ENCODE results near the gene ENPP1.
"Not testable (repeated sequence)": the region's sequence is repeated elsewhere in the genome, so short reads cannot be mapped to it uniquely, and the experiment has no call there.

ENPP1 gene

DNA sequence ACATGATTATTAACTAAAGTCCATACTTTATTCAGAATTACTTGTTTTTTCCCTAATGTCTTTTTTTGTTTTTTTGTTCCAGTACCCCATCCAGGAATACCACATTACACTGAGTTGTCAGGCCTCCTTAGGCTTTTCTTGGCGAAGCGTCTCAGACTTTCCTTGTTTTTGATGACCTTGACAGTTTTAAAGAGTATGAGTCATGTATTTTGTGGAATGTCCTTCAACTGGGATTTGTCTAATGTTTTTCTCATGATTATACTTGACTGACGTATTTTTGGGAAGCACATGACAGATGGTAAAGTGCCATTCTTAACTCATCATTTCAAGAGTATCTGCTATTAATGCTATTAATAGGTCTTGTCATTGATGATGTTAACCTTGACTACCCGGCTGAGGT lies 23.6 kb downstream of the ENPP1 start:
- peak; percentile 53 for DNase-seq (ENCODE audit: low read depth)

DNA sequence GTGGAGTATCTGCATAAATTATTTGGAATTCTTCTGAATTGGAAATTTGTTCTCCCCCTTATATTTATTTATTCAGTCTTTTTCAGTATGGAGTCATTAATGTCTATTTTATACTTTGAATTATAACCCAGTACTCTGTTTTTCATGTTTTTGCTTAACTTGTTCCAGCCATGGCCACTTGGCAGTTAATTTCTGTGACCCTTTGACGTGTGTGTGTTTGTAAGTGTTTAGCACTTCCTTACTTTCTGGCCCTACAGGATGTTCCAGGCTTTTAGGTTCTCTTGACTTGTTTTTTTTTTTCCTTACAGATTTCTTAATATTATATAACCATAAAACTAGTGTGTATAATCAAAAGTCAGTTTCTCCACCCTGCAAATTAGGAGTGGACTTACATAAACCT lies 24.1 kb downstream of the ENPP1 start:
- DNase-seq (ENCODE audit: low read depth), result no peak

DNA sequence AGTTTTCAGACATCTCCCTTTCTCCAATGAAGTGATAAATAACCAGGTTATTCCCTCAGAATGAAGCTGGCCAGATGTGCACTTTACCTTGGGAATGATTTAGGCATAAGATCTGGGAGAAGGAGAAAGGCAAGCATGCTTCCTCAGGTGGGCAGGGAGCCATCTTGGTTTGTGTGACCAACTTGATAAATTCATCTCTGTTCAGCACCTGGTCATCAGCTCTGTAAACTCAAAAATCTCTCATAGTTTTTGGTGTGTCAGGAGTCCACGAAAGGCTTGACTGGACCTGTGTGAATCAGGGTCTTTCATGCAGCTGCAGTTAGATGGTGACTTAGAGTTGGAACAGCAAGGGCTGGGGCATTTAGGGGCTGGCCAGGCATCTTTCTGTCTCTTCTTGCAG lies 24.5 kb downstream of the ENPP1 start:
- no peak for DNase-seq (ENCODE audit: low read depth)

DNA sequence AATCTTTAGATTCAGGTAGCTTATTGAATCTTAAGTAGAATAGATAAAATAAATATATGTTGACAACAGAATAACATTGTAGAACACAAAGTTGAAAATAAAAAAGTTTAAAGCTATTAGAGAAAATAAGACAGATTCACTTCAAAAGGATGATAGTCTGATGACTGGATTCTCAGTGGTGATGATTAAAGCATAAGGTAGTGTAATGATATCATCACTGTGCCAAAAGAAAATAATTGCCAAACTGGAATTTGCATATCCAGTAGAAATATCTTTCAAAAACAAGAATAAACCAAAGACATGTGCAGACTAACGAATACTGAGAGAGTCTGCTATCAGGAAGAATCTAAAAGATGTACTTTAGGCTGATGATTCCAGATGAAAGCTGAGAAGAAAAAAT lies 30.2 kb downstream of the ENPP1 start:
- no peak for DNase-seq (ENCODE audit: low read depth)

DNA sequence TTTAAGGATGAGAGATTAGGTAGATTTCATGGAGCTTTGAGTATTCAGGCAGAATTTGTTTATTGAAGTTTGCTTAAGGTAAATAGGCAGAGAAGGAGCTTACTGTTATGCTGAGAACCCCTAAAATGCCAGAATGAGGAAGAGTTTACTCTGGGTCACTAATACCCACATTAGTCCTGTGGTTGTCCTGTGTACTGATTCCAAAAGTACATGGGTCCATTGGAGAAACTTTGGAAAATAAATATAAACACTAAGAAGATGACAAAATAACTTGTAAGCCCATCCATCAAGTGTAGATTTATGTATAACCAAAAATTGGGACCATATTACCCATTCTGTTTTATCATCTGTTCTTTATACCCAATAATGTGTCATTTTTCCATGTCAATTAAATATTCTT lies 31.6 kb downstream of the ENPP1 start:
- no peak for DNase-seq (ENCODE audit: low read depth)

DNA sequence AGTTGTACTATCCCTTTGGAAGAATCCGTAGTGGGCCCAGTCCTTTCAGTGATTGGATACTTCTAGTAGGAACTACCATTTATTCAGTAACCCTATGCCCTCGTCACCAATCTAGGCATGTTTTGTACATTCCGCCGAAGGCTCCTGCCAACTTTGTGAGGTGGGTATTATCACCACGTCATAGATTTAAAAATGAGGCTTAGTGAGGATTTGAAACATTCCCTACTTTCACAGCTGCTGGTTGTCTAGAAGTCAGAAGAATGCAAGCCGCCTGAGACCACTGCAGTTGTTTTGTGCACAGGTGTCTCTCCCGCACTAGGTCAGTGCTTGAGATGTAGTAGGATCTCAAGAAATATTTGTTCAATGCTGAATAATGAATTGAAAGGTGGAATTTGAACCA lies 32.6 kb downstream of the ENPP1 start:
- DNase-seq (ENCODE audit: low read depth), result no peak

DNA sequence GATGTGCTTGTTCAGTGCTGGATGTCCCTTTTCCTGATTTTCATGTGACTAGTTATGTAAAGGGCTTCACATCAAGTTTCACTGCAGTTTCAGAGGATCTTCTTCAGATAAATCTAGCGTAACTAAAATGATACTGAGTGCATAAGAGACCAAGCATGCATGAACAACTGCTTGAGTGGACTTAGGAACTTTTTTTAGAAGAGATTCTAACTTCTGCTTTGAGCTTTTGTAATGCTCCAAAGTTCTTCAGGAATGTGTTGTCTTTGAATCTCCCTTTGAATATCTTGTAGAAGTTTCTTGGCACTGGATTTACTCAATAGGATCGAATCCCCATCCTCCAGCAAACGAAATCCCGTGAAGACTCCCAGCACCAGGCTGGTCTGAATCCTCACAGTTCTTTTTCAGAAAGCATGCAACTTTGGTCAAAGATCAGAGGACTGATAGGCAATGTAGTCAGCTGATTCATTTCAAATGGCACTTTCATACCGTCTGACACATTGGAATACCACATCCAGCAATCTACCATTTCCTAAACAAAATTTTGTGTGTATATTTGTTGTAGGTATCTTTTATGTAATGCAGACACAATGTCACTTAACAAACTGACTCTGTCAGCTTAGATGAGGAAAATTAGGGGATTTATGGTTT lies 33.2 kb downstream of the ENPP1 start:
- DNase-seq (ENCODE audit: low read depth), result no peak

DNA sequence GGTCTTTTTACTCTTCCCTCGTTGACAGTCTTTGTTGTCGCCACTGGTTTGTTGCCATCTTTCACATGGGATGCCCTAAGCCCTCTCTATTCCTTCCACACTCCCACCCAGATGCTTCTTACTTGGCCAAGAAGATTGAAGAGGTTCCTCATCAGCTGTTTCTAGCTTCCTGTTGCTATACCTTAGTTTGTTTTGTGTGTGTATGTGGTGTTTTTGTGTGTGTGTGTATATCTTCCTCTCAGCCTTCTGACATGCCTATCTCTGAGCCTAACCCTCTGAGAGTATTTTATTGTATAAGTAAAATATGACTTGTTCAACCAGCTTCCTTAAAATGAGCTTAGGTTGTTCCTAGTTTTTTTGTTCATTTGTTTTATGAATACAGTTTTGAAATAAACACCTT lies 35.9 kb downstream of the ENPP1 start:
- DNase-seq (ENCODE audit: low read depth), result no peak

DNA sequence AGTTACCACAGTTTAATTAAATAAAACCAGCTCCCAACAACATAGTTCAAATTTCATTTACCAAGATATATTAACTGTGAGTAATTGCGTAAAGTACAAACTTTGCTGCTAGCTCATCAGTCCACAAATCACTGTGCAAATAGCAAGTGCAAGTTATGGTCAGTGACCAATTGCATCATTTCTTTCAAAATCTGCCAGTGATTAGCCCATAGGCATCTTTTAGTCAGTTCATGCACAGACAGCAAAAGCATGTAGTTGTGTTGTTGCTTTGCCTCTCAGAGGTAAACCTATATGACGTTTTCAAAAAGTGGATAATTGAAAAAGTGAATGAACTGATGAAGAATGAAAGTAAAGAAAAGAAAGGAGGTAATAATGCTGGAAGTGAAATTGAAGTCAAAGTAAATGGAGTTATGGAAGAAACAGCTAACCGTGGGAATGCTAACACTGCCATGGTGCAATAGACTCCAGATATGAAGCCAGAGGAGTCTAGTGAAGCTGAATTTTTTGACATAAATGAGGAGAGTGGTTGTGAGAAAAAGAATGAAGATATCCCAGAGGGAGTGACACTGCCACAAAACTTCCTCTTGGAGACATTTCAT lies 36.5 kb downstream of the ENPP1 start:
- no peak for DNase-seq (ENCODE audit: low read depth)

DNA sequence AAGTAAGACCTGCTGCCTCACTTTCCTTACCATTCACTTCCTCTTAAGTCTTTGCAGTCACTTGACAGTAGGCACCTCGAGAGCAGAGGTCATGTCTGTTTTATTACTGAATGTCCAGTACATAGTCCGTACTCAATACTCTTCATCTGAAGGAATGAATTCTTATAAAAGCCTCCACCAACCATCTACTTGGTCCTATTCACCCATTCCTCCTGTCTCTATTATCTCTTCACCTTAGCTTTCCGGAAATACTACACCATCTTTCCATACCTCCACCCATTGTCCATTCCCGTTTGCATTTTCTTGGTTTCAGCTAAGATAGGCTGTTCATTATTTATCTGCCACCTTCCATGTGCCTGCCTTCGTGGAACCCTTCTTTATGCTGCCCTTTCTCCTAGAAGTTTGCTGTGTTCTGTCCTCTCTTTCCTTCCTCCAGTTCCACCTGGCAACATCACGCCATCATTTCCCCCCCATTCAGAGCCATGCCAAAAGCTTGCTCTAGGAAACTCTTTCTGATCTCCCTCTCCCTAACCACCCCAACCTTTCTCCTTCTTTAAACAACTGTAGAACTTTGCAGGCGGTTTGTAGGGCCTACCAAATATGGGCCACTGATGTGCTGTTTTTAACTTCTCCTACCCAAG lies 38.3 kb downstream of the ENPP1 start:
- no peak for DNase-seq (ENCODE audit: low read depth)

DNA sequence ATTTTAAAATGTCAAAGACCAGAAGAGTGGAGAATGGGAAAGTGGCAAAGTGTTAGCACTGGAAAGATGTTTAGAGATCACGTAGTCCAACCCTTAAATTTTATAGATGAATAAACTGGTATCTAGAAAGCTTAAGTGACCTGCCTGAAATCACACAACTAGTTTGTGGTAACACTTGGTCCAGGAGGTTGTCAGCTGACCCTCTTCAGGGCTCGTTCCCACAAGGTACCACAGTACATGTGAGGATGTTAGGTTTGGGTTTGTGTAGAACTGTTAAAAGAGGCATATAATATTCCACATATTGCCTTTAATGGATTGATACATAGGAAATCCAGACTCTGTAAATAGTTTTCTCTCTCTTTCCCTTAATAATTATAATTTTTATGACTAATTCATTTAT lies 39.1 kb downstream of the ENPP1 start:
- no peak for DNase-seq (ENCODE audit: low read depth)

DNA sequence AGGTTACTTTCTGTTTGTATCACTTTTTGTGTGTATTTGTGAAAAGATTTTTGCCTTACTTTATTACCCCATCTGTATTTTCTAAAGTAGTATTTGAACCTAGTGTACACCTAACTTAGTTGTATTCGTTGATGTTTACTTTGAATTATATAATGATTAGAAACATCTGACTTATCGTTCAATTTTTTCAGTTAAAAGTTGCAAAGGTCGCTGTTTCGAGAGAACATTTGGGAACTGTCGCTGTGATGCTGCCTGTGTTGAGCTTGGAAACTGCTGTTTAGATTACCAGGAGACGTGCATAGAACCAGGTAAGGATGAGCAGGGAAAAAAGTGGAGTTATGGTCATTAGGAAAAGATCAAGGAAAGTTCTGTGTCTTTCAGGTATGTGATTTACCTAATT lies 42.0 kb downstream of the ENPP1 start:
- DNase-seq (ENCODE audit: low read depth), result no peak

DNA sequence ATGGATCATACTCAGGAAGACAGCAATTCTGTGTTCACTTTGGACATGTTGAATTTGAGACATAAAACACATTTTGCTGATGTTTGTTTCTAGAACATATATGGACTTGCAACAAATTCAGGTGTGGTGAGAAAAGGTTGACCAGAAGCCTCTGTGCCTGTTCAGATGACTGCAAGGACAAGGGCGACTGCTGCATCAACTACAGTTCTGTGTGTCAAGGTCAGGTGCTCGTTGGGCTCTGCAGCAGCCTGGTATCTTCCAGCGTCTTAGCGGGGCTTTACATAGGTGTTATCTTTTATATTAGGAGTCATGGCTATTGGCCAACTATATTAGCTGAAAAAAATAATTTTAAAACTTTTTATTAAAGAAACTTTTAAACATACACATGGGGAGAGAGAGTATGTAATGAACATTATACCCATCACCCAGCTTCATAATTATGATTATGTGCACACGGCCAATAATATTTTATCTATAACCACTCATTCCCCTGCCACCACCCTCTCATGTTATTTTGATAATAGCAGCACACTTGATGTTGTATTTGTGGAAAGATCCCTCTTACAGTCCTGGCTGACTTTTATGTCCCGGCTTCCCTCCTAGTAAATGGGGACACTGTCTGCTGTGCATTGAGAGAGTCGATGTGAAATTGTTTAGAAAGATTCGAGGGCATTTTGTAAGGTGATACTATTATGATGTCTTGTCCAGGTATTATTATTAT lies 43.4 kb downstream of the ENPP1 start:
- DNase-seq (ENCODE audit: low read depth), result no peak

DNA sequence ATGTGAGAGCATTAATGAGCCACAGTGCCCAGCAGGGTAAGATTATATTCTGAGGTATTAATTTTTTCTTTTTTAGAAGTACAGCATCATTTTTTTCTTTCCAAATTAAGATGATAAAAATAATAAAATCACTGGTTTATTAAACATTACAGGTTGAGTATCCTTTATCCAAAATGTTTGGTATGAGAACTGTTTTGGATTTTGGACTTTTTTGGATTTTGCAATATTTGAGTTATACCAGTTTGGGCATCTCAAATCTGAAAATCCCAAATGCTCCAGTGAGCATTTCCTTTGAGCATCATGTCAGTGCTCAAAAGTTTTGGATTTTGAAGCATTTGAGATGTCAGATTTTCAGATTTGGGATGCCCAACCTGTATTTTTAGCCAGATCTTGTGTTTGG lies 44.4 kb downstream of the ENPP1 start:
- no peak for DNase-seq (ENCODE audit: low read depth)

DNA sequence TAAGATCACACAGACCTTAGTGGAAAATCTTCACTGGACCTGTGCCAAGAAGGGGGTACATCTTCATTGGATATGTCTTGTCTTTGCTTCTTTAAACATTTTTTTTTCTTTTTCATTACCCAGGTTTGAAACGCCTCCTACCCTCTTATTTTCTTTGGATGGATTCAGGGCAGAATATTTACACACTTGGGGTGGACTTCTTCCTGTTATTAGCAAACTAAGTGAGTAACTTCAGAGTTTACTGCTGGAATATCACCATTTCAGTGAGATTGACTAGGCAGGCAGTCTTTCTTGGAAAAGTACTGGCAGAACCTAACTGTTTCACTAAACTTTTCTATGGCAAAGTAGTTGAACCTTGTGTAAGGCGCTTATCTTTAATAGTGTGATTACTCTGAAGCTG lies 47.0 kb downstream of the ENPP1 start:
- DNase-seq (ENCODE audit: low read depth), result no peak

DNA sequence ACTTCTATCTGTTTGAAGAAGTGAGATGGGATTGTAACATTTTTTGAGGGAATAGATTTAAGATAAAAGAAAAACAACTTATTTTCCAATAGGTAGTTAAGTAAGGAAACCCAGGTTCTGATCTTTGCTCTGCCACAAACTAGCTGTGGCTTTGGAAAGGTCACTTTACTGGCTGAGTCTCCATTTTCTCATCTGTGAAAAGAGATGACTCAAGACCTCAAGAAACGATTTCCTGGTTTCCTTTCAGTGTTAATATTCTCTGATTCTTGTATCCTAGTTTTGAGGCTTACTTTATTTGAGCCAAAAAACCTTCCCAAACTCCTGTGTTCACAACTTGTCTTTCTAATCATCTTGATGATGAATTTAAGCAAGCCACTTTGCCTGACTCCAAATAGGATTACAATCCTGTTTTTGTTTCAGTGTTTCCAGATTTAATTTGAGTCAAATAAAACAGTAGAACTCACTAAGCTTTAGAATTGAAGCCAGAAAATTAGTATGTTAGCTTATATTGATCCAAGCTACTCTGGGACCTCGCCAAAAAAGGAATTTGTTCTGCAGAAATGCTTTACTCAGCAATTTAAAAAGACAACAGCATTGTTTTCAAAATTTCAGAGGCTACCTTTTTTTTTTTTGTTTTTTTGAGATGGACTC lies 51.1 kb downstream of the ENPP1 start:
- DNase-seq (ENCODE audit: low read depth), result peak; percentile 21

DNA sequence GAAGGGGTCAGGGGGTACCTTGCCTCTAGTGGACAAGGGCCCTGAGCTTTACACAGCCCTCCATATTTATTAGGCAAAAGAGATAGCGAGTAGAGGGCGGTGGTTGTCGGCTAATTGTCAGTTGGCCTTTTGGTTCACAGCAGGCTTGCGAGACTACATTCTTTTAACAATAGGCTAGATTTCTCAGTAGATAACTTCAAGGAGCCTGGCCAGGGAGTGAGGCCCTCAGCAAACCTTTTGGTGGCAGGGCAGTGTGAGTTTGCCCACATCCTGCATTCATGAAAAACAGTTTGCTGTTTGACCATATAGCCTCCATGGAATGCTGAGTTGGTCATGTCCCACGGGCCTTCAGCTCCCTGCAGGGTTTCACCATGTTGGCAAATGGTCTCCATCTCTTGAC lies 51.8 kb downstream of the ENPP1 start:
- not testable (repeated sequence) for DNase-seq (ENCODE audit: low read depth)

DNA sequence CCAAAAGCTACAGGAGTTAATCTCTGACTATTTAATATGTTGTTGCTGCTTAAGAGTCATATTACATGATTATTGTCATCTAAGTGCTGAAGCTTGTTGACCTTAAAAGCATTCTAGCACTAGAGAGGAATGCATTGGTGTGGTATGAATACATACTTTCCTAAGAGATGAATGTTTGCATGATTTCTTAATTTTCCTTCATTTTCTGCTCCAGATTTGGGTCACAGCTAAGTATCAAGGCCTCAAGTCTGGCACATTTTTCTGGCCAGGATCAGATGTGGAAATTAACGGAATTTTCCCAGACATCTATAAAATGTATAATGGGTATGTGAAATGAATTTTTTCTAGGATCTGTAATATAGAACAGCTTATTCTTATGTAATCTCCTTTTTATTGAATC lies 53.6 kb downstream of the ENPP1 start:
- peak; percentile 38 for DNase-seq (ENCODE audit: low read depth)

DNA sequence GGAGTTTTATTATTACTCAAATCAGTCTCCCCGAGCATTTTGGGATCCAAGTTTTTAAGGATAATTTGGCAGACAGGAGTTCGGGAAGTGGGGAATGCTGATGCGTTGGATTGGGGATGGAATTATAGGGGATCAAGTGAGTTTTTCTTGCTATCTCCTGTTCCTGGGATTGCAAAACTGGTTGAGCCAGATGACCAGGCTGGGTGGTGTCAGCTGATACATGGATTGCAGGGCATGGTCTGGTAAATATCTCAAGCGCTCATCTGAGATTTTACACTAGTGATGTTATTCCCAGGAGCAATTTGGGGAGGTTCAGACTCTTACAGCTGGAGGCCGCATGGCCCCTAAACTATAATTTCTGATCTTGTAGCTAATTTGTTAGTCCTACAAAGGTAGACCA lies 54.7 kb downstream of the ENPP1 start:
- no peak for DNase-seq (ENCODE audit: low read depth)

DNA sequence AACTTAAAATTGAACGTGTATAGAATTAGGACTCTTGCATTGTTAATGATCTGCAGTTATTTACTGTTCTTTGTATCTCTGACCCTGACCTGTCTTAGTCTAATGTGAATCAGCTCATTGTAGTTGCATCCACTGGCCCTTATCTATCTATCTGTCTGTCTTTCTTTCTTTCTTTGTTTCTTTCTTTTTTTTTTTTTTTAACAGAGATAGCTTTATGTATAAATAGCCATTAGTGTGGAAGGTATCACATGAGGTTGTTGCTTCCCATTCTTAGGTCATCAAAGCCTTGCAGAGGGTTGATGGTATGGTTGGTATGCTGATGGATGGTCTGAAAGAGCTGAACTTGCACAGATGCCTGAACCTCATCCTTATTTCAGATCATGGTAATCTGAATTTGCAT lies 59.9 kb downstream of the ENPP1 start:
- no peak for DNase-seq (ENCODE audit: low read depth)

DNA sequence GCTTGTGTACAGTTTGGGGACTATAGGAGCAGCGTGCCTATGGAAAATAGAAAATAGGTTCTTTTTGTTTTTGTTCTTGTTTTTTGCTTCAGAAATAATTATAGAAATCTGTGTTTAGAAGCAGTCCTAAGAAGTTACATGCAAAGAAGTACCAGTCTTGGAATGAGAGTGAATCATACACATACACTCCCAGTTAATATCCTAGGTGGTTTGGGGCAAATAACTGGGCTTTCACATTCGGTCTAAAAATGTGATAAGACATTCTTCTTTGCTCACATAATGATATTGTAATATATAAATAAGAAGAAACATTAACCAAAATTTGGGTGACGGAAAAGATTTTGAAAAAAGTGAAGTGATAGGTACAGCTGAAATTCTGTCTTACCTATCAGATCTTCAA lies 61.0 kb downstream of the ENPP1 start:
- DNase-seq (ENCODE audit: low read depth), result no peak

DNA sequence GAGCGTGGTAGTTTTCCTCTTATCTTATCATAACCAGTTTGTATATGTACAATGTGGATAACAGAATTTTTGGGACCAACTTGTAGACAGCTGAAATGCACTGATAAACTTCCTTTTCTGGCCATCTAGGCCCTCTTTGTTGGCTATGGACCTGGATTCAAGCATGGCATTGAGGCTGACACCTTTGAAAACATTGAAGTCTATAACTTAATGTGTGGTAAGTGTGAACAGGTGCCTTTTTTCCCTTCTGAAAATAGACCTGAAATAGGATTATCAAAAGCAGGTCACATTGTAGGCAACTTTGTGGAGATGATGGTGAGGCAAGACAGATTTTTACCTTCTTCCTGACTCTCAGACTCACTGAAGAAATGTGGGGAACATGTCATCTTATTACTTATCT lies 67.8 kb downstream of the ENPP1 start:
- DNase-seq (ENCODE audit: low read depth), result no peak

DNA sequence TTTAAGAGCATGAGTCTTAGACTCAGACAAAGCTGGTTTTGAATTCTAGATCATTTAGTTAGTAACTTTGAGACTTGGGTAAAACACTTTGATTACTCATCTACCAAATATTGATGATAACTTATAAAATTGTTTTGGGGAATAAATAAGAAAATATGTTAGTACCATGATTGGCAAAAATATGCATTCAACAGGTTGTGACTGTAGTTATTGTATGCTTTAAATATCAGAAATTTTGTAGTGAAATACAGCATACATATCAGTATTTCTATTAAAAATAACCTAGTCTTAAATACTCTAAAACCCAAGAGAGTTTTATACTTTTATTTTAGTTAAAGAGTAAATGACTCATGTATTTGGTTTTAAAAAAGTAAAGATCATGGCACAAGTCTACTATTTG lies 68.7 kb downstream of the ENPP1 start:
- no peak for DNase-seq (ENCODE audit: low read depth)

Measured in GM04504 (cell line).